Stimulated activated CD8-positive, alpha-beta memory T cell treated with anti-CD3 and anti-CD28 coated beads, Interleukin-15, amount 100 ng/mL, for 24 hours (primary cell): Measurements from ENCODE around the gene PRKCH.

Experiments
- DNase-seq: peaks from one replicate; pipeline ENCODE4 v3.0.0-alpha.2; 2020; ENCODE audit warnings: low read depth

Gene PRKCH

GRCh38 chr14:61589691-61590581, 268.6 kb downstream of the PRKCH start:
- no peak for DNase-seq

GRCh38 chr14:61591862-61592261, 270.5 kb downstream of the PRKCH start:
- no peak for DNase-seq

GRCh38 chr14:61593330-61593729, 272.0 kb downstream of the PRKCH start:
- no peak for DNase-seq

GRCh38 chr14:61596990-61597389, 275.6 kb downstream of the PRKCH start:
- DNase-seq, result no peak

GRCh38 chr14:61598980-61599379, 277.6 kb downstream of the PRKCH start:
- no peak for DNase-seq

- no peak for DNase-seq
Measured at GRCh38 chr14:61599942-61600341, 278.6 kb downstream of the PRKCH start.
